Eye (tissue), 1 donor: ENCODE results near the gene EPHB2.
"Not testable (repeated sequence)": the region's sequence is repeated elsewhere in the genome, so short reads cannot be mapped to it uniquely, and the experiment has no call there.

Source experiments
- DNase-seq: peaks from one replicate; pipeline ENCODE4 v3.0.0-alpha.2; 2015

Gene EPHB2

DNA sequence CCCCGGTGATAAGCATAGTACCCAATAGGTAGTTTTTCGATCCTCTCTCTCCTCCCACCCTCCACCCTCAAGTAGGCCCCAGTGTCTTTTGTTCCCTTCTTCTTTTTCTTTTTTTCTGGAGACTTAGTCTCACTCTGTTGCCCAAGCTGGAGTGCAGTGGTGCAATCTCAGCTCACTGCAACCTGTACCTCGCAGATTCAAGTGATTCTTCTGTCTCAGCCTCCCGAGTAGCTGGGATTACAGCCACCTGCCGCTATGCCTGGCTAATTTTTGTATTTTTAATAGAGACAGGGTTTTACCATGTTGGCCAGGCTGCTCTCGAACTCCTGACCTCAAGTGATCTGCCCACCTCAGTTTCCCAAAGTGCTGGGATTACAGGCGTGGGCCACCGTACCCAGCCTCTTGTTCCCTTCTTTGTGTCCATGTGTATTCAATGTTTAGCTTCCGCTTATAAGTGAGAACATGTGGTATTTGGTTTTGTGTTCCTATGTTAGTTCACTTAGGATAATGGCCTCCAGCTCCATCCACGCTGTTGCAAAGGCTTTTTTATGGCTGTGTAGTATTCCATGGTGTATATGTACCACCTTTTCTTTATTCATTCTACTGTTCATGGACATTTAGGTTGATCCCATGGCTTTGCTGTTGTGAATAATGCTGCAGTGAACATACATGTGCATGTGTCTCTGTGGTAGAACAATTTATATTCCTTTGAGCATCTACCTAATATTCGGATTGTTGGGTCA lies 133.0 kb downstream of the EPHB2 start:
- DNase-seq = not testable (repeated sequence)

DNA sequence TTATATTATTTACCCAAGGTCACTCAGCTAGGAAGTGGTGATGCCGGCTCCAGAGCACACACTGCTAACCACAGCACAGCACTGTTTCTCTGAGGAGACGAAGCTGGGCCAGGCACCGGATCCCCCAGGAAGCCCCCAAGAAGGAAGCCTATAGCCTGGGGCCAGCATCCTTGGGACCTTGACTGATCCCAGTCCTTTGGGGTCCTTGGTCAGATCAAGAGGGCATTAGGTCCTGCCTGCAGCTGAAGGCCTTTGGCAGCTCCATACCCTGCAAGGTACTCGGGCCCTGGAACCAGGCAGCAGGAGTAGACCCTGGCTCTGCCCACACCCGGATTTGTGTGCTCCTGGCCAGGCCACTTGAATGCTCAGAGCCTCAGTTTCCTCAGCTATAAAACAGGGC lies 134.0 kb downstream of the EPHB2 start:
- DNase-seq = no peak

DNA sequence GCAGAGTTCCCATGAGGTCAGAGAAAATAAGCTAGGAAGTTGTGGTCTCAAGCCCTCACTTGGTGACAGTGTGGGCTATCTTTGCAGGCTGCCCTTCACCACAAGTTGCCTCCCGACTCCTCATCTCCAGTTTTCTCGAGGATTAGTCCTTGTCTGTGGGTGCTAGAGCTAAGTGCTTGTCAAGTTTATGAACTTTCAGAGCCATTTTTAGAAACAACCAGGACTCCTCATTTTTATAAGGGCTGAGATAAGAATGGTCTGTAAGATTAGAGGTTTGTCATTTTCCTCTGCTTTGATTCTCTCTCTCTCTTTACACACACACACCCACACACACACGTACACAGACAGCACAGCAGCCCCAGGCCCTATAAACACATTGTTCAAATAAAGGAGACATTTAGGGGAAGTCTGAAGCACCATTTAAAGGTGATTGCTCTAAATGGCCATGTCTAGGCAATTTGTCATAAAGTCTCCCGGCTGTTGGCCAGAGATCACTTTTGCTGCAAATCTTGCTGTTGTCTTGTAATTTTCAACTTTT lies 134.8 kb downstream of the EPHB2 start:
- no peak for DNase-seq

DNA sequence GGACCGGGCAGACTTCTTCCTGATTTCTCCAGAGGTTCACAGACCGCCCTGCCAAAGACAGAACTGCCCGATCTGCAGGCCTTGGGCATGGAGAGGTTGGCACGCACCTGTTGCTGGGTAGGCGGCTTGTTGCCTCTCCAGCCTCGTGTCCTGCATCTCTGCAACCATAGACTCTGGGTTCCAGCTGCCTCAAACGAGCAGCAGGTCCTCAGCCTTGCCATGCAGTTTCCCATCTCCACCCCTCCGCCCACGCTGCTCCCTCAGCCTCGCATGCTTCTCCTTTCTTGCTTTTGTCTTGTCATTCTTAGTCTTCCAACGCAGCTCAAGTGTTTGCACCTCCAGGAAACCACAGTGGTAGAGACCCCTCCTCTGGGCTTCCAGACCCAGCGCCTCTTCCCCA lies 135.8 kb downstream of the EPHB2 start:
- DNase-seq = no peak

DNA sequence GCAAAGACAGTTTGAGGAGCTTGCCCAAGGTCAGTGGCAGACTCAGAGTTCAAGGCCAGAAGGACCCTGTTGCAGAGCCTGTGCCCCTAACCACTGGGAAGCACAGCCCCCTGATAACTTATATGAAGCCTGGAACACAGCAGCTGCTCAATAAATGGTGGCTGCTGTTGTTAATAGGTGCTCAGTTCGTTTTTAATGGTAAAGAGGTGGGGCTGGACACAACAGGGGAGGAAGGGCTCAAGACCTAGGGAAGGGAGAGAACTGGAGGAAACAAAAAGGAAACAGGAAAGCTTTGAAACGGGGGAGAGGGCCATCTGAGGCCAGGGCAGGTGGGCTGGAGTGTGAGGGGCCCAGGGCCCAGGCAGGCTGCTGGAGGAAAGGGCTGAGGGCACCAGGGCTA lies 136.6 kb downstream of the EPHB2 start:
- DNase-seq = no peak

DNA sequence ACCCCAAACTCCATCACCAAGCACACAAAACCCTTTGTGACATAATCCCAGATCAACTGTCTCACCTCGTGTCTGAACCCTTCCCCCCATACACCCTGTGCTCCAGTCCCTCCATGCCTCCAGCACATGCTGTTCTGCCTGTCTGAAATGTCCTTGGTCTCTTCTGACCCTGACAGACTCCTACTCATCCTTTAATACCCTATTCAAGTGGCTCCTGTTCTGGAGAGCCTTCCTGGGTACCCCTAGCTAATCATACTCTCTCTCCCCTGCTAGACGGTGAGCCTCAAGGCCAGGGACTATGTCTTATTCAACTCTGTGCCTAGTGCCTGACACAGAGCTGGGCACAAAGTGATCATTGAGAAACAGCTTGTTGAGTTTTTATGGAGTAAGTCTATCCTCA lies 137.1 kb downstream of the EPHB2 start:
- DNase-seq = no peak

DNA sequence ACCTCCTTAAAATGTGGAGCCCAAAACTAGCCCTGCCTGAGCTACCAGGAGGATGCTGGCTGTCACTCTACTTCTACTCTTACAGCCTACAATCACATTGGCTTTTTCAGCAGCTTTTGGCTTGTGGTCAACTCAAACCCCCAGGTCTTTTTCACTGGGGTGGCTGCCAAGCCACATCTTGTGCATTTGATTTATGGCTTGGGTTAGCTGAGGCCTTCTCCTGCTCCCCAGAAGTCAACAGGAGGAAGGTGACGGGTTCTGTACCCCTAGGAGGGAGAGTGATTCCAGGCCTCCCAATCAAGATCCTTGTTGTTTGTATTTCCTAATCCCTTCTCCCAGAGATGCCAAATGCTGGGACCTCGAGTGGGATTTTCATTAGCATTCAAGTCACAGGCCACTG lies 137.8 kb downstream of the EPHB2 start:
- DNase-seq = no peak

DNA sequence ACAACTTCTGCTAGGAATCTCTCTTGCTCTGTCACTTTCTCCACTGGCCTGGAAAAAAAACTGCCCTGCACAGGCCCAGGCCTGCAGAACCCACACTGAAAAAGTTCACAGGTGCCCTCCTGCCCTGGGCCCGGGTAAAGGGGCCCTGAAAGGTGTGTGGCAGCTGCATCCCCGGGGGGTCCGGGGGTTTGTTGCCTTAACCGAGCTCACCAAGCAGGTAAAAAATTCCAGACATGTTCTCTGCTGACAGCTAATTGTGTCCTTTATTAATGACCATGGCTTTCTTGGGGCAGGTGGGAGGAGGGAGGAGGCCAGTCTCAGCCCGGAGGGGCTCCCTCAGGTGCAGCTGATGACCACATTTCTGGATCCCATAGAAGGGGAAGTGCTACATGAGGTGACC lies 139.1 kb downstream of the EPHB2 start:
- DNase-seq = no peak

DNA sequence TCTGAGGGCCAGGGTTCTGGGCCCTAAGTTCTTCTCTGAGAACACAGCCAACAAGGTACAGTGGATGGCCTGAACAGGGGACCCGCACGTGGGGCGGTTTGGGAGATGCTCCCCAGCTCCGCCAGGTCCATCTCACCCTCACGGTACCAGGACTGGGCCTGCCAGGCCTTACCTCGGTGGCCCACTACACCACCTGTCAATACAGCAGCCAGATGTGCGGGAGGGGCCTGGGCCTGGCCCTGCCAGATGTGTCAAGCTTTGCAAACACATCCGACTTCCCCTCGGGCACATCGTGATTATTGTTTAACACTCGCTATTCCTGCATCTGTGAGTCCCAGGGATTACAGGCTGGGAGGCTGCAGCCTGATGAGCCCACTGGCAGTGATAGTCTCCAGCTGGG lies 139.6 kb downstream of the EPHB2 start:
- peak; percentile 28 for DNase-seq

DNA sequence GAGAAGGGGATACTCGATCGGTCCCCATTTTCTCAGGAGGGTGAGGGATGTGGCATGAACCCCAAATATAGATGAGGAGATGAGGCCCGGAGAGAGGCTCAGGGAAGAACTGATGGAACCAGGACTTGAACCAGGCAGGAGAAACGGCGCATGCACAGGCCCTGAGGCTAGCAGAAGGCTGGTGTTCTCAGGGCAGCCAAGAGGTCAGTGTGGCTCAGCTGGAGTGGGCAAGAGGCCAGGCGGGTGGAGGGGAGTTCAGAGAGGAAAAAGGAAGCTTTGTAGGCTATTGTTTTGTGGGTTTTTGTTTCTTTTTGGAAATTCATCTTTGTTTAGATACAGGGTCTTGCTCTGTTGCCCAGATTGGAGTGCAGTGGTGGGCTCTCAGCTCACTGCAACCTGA lies 140.0 kb downstream of the EPHB2 start:
- DNase-seq = no peak

DNA sequence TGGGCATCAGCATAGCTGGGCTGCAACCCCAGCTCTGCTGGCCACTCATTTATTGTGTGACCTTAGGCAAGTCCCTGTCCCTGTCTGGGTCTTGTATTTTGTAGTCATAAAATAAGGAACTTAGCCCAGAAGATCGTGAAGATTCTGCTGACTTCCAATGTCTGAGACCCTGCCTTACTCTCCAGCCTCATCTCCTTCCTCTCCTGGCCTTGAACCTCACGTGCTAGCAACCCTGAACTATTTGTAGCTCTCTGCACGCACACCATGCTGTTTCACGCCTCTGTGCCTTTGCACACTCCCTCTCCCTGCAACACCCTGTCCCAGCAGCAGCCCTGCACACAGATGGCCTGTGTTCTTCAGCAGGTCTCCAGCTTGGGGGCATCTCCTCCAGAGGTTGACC lies 140.9 kb downstream of the EPHB2 start:
- DNase-seq = no peak

DNA sequence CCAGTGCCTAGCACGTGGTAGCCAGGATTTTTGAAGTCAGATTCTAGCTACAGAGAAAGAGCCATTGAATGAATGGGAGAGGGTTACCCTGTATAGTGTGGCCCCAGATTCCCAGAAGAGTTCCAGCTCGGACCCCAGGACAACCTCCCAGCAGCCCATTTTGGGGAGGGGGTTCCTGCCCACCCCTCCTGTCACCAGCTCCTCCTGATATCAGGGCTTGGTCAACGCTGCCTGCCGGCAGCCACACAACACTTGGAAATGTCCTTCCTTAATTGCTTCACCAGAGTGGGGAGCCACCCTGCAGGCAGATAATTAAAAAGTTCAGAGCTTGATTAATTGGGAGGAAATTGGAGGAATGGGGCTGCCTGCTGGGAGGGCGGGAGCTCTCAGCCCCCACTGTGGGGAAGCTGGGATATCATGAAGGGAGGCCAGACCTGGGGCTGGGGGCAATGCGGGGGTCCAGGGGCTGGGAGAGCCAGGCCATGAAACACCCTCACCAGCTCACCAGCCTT lies 141.6 kb downstream of the EPHB2 start:
- DNase-seq = peak; percentile 38

DNA sequence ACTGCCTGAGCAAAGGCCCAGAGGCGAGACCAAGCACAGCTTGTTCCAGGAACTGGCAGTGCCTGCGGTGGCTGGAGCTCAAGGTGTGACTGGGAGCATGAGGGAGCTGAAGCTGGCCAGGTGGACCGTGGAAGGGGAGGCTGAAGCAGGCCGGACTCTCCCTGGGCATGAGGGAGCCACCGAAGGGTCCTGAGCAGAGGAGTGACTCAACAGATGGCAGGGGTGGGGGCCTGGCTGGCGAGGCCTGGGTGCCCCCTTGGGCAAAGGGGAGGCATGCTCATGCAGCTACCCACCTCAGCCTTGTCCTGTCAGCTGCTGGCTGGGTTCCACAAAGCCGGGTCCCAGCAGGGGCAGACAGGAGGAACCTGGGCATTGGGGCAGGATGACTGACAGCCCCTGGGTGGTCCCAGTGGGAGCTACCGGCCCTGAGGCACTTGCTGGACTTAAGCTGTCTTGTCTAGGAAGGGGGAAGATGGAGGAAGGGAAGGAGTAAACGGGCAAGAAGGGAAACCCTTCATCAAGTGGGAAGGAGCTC lies 143.1 kb downstream of the EPHB2 start:
- DNase-seq = no peak

DNA sequence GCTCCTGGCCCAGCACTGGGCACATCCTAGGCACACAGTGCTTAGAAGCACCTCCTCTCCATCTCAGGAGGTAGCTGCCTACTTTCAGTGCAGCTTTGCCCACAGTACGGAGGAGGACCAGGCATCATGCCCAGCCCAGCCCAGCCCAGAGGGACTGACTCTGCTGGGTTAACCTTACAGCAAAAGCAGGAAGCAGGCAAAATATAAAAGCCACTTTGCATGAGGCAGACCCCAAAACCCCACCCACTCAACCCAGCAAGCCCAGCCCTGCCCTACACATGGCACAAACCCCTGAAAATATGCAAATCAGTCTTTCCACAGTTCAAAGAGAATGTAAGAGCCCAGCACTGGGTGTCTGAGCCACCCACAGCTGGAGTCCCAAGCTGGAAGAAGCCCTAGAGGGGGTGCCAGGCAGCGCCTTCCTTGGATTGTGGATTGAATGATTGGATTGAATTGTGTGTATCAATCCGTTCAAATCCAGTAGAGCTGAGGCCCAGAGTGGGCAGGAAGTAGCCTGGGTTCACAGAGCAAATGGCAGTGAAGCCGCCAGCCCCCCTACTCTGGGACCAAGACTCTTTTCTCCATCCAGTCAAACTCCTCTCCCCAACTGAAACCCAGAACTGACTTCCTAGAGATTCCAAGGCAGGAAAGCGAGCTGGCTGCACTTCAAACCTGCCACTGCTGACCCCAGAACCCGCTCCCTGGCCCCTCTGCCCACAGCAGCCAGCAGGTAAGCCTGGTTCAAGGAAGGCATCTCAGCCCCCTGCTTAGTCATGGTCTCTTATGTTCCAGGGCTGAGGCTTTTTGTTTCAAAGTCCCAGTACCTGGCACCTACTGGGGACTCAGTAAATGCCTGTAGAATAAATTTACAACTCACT lies 144.3 kb downstream of the EPHB2 start:
- no peak for DNase-seq

DNA sequence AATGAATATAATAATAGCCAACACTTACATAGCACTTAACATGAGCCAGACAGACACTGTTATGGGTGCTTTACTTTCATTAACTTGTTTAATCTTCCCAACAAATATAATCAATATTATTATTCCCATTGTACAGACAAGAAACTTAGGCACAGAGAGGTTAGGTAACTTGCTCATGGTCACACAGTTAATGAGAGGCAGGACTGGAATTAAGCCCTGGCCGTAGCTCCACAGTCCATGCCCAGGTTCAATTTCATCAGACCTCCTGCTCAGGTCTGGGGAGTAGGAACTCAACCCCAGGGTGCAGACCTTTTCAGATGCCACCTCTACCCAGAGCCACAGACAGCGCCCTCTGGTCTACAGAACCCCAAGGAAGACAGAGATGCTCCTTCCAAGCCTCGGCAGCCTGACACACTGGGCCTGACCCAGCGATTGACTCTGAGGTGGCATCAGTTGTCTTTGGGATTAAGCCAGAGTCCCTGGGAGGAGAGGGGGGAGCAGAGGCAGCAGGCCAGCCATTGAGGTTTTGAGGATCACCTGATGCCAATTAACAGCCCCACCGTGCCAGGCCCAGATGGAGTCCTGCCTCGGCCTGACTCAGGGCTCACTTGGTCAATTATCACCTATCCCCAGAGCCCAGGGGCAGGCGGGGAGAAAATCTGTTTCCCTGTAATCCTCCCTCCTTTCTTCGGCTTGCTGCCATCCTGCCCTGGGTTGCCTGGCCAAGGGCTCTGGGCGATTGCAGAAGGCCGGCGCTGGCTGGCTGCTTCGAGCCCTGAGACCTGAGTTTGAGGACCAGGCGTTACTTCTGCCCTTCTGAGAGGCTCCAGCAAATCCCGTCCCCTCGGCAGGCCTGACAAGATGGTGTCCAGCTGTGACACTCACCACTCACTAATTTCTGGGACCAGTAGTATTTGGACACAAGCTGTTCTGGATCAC lies 145.3 kb downstream of the EPHB2 start:
- DNase-seq = no peak

DNA sequence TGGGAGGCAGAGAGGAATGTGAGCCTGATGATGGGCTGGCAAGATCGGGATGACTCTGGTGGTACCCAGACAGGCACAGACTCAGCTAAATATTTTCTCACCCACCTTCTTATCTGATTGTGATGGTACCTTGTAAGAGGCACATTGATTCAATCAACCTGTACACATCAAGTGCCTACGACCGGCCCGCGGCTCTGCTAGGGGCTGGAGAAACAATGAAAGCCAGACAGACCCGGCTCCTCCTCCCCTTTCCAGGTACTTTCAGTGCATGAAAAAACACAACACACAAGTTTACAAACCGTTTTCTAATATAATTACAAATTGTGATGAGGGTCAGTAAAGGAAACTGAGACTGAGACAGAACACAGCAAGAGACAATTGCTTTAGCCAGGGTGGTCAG lies 147.0 kb downstream of the EPHB2 start:
- DNase-seq = no peak

DNA sequence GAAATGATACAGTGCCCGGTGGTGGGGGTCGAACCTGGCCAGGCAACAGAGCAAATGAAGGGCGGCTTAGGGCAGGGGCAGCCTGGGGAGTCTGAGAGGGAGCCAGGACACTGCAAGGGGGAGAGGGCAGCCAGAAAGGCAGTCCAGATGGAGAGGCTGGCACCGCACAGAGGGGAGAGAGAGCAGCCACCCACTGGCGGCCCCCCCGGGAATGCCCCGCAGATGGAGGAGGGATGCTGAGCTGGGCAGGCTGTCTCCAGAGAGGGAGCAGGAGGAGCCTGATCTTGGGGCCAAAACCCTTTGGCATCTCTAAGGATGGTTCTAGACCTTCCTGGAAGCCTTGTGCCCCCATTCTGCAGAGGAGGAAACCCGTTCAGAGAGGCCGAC lies 149.8 kb downstream of the EPHB2 start:
- DNase-seq = no peak

DNA sequence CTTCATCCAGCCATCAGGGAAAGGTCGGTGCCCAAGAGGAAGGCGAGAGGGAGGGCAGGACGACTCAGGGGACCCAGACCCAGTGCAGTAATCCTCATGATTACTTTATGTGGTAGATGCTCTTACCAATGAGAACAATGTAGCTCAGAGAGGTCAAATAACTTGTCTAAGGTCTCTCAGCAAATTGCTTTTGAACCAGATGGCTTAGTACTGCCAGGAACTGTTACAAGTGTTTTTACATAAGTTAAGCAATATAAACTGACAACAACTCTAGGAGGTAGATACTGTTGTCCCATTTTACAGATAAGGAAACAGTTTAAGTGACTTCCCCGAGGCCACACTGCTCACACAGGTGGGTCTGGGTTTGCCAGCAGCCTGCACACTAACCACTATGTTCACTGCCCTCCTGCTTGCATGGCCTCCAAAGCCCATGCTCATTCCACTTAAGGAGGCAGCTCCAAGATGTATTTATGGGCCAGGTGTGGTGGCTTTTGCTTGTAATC lies 150.3 kb downstream of the EPHB2 start:
- no peak for DNase-seq

DNA sequence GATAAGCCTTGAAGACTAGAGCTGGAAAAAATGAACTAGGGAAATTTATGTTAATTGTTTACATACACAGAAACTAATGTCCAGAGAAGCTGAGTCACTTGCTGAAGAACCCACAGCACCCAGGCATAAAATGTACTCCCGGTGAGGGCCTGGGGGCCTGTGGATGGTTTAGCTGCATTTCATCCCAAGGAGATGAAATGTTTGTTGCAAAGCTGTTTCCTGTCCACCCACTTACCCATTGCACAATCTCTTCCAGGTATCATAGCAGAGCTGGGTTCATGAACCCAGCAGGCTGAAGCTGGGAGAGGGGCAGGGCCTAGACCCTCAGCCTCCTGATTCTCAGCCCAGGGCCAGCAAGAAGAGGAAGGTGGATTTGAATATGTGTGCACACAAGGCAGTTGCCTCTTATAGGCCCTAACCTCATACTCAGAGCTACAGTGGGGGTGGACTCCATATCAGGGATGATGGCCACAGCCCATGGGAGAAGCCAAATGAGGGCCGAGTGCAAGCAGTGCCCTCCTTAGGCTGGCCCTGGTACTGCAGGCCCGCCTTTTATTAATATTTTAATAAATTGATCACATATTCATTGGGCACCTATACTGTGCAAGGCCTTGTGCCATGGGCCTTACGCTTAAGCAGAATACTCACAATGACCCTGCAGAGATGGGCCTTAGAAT lies 151.3 kb downstream of the EPHB2 start:
- DNase-seq = peak; percentile 77

DNA sequence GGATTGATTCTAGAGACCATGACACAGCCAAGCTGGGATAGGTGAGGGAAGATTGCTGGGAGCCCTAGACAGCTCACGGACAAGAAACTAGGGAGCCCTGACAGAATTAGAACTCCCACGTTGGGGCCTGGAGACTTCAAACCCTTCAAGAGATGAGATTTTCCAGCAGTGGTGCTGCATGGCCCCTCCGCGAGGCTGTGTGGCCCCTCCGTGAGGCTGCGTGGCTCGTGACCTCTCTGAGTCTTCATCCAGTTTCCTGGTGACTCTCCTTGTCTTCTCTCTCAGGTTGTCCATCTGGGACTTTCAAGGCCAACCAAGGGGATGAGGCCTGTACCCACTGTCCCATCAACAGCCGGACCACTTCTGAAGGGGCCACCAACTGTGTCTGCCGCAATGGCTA lies 152.1 kb downstream of the EPHB2 start:
- no peak for DNase-seq

DNA sequence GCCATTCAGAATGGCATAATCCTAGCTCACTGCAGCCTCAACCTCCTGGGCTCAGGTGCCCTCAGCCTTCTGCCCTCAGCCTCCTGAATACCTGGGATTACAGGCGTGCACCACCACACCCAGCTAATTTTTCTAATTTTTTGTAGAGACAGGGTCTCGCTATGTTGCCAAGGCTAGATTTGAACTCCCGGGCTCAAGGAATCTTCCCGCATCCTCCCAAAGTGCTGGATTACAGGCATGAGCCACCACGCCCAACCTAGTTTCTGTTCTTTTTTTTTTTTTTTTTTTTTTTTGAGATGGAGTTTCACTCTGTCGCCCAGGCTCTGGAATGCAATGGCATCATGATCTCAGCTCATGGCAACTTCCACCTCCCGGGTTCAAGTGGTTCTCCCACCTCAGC lies 153.1 kb downstream of the EPHB2 start:
- no peak for DNase-seq

DNA sequence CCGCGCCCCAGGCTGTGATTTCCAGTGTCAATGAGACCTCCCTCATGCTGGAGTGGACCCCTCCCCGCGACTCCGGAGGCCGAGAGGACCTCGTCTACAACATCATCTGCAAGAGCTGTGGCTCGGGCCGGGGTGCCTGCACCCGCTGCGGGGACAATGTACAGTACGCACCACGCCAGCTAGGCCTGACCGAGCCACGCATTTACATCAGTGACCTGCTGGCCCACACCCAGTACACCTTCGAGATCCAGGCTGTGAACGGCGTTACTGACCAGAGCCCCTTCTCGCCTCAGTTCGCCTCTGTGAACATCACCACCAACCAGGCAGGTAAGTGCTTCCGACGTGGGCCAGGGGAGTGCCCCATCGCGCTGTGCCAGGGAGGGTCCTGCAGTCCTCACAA lies 154.2 kb downstream of the EPHB2 start:
- no peak for DNase-seq
